Stimulated activated CD4-positive, alpha-beta T cell treated with anti-CD3 and anti-CD28 coated beads, Interleukin-4, amount 100 ng/mL, for 48 hours (primary cell): Measurements from ENCODE around the gene HES3.

Source experiments
- DNase-seq, 2 donors: peaks; one replicate each; pipeline ENCODE4 v3.0.0-alpha.2; 2020; ENCODE audit warnings: low read depth in 2 of 2

HES3 gene

GRCh38 chr1:6243993-6244392 is at the start of gene HES3:
HES3 (plus strand) TSS chr1:6244179; CDS start chr1:6244366, 187 bp downstream.
- DNase-seq = no peak

- DNase-seq = no peak
Measured at GRCh38 chr1:6197746-6198427, 46.1 kb upstream of the HES3 start.

- no peak for DNase-seq
Measured at GRCh38 chr1:6198646-6199297, 45.2 kb upstream of the HES3 start.

- DNase-seq = peak; percentile 95 to 98
Measured at GRCh38 chr1:6199298-6200187, 44.4 kb upstream of the HES3 start, which contains the start of gene RPL22. RPL22 (minus strand) TSS chr1:6199595; CDS start chr1:6199573, 22 bp downstream.

- DNase-seq = no peak
Measured at GRCh38 chr1:6200188-6200809, 43.7 kb upstream of the HES3 start.

- DNase-seq = no peak
Measured at GRCh38 chr1:6202256-6202655, 41.7 kb upstream of the HES3 start.

GRCh38 chr1:6205849-6206519 is 38.0 kb upstream of the HES3 start, which contains the start of gene RNF207:
RNF207 (plus strand) TSS chr1:6206119; CDS start chr1:6206536, 417 bp downstream.
- peak; percentile 57 to 79 for DNase-seq

GRCh38 chr1:6206520-6206855 is 37.5 kb upstream of the HES3 start:
- no peak for DNase-seq

GRCh38 chr1:6207075-6207885 is 36.7 kb upstream of the HES3 start:
- DNase-seq = no peak

GRCh38 chr1:6207921-6208320 is 36.1 kb upstream of the HES3 start:
- DNase-seq = no peak

- DNase-seq = no peak
Measured at GRCh38 chr1:6208723-6209660, 35.0 kb upstream of the HES3 start.

GRCh38 chr1:6209661-6210580 is 34.1 kb upstream of the HES3 start:
- DNase-seq = no peak

- DNase-seq = no peak
Measured at GRCh38 chr1:6210591-6211355, 33.2 kb upstream of the HES3 start.

- no peak for DNase-seq
Measured at GRCh38 chr1:6211731-6212130, 32.2 kb upstream of the HES3 start.

GRCh38 chr1:6212193-6212959 is 31.6 kb upstream of the HES3 start:
- no peak for DNase-seq

- DNase-seq = no peak
Measured at GRCh38 chr1:6218375-6219164, 25.4 kb upstream of the HES3 start.
